22Rv1 (cell line): Measurements from ENCODE around the gene SMIM35.

ENCODE experiments used
- ZFX ChIP-seq: fragments of 450-650 bp; IDR thresholded peaks from 2 replicates; pipeline ENCODE4 v1.6.1; 2017; ENCODE audit warnings: antibody characterized with exemption, borderline replicate concordance
- TF ChIP-seq, protein P1 (sequence below): fragments of 450-650 bp; IDR thresholded peaks from 2 replicates; pipeline ENCODE4 v1.5.1; 2017; ENCODE audit warnings: mild to moderate bottlenecking

DNA sequence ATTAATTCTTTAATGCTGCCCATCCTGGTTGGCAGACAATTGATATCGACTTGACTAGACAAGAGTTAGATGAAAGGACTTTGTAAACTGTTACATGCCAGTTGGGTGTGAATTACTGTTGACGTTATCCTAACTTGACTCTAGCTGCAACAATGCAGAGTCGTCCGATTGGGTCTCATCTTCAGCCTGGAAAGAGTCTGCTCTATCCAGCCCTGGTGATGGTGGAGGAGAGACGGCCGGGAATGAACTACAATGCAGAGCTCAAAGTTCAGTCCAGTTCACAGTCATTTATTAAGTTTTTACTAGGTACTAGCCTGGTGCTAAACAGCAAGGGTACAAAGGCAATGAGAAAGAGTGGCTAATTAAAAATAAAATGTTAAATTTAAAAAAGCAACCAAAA lies 4.9 kb upstream of the SMIM35 start:
- TF ChIP-seq, protein P1, sequence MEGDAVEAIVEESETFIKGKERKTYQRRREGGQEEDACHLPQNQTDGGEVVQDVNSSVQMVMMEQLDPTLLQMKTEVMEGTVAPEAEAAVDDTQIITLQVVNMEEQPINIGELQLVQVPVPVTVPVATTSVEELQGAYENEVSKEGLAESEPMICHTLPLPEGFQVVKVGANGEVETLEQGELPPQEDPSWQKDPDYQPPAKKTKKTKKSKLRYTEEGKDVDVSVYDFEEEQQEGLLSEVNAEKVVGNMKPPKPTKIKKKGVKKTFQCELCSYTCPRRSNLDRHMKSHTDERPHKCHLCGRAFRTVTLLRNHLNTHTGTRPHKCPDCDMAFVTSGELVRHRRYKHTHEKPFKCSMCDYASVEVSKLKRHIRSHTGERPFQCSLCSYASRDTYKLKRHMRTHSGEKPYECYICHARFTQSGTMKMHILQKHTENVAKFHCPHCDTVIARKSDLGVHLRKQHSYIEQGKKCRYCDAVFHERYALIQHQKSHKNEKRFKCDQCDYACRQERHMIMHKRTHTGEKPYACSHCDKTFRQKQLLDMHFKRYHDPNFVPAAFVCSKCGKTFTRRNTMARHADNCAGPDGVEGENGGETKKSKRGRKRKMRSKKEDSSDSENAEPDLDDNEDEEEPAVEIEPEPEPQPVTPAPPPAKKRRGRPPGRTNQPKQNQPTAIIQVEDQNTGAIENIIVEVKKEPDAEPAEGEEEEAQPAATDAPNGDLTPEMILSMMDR, result no peak
- no peak for TF ChIP-seq ZFX
